ENCODE measurements around the gene PRRX1.

PRRX1 gene

GRCh38 chr1:170720661-170721060 lies 56.7 kb downstream of the PRRX1 start:
- DNase-seq (ENCODE audit: low read depth in 2 of 2): no peak

GRCh38 chr1:170721621-170722020 lies 57.7 kb downstream of the PRRX1 start:
- no peak for DNase-seq (ENCODE audit: low read depth in 2 of 2)

DNA sequence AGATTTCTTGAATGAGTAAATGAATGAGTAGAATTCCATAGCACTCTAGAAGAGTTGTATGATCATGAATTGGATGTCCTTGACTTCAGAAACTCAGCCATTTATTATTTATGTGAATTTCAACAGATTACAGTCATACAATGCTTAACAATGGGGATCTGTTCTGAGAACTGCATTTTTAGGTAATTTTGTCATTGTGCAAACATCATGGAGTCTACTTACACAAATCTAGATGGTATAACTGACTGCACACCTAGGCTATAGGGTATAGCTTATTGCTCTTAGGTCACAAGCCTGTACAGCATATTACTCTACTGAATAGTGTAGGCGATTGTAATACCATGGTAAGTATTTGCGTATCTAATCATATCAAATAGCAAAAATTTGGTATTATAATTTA lies 59.6 kb downstream of the PRRX1 start:
- no peak for DNase-seq (ENCODE audit: low read depth in 2 of 2)

GRCh38 chr1:170725326-170725725 lies 61.4 kb downstream of the PRRX1 start:
- DNase-seq (ENCODE audit: low read depth in 2 of 2): no peak

DNA sequence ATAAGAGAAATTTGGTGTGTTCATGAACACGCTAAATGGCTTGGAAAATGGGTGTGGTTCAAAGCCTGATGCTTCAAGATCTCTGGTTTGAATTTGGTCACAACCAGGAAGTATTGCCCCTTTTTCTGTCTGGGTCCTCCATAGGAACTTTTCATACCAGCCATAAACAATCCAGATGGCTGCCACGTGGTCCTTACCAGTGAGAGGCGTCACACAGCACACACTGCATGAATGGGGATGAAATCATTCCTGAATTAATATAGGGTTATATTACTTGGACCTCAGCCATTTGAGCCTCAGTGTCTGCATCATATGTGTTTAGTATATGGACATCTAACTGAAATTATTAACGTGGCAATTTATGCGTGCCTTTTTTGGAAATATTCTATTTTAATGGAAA lies 64.0 kb downstream of the PRRX1 start:
- no peak for DNase-seq (ENCODE audit: low read depth in 2 of 2)

DNA sequence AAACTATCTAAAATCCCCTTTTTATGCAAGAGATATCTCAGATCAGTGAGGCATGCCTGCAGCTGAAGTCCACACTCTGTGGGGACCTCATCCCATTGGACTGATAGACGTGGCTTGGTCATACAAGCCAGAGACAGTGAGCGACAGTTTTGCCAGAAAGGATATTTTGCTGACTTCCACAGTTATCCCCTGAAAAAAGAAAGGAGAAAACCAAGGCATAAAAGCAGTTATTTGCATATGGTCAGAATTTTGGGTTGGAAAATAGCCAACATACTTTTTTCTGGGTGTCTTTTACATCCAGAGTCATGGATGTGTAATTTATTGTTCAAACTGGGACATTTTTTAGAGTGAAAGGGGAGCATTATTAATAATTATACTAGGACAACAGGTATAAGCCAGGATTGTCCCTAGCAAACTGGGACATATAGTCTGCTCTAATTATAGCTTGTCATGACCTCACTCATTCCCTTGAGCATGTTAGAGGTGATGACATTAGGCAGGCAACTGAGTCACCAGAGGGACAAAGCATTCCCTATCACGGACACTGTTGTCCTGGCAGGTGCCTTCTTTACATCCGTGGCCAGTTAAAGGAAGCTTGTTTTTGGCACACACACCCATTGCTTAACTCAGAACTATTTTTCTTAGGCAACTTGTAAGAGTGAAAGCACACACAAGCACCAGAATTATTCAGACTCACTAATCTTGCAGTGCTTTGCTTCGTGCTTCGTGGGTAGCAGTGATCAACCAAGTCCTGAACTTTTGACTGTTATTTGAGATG lies 65.5 kb downstream of the PRRX1 start:
- no peak for DNase-seq (ENCODE audit: low read depth in 2 of 2)

DNA sequence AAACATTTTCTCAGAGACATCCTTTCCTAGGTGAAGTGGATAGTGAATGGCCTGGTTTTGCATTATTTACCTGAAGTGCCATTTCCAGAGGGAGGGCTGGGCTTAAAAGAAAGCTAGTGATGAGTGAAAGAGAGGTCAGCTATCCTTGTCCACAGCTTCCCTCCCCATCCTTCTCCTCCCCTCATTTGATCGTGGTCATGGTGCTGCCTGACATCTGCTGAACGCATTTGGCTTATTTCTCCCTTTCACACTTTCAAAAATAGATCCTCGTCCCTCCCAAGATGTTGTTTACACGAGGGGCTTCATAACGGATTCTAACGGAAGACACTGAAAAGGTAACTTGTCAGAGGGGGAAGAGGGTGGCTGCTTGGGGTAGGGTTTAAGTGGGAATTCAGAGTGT lies 66.1 kb downstream of the PRRX1 start:
- DNase-seq (ENCODE audit: low read depth in 2 of 2): no peak

DNA sequence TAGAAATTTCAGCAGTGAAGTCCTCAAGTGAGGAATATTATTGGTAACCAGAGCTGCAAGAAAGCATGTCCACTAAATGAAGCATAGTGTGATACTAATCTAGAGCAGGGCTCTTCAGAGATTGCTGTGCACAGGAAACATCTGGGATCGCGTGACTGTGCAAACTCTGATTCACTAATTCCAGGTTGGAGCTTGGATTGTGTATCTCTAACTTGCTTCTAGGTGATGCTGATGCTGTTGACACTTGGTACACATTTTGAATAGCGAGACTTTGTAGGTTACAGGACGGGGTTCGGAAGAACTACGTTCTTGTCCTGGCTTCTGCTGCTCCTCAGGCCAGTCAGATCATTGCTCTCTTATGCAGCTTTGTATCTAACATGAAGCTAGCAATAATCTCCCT lies 66.5 kb downstream of the PRRX1 start:
- no peak for DNase-seq (ENCODE audit: low read depth in 2 of 2)

GRCh38 chr1:170731566-170732251 lies 67.8 kb downstream of the PRRX1 start:
- no peak for DNase-seq (ENCODE audit: low read depth in 2 of 2)

GRCh38 chr1:170732252-170732588 lies 68.3 kb downstream of the PRRX1 start:
- DNase-seq (ENCODE audit: low read depth in 2 of 2): no peak

- no peak for DNase-seq (ENCODE audit: low read depth in 2 of 2)
Measured at GRCh38 chr1:170734412-170735175, 70.7 kb downstream of the PRRX1 start.

DNA sequence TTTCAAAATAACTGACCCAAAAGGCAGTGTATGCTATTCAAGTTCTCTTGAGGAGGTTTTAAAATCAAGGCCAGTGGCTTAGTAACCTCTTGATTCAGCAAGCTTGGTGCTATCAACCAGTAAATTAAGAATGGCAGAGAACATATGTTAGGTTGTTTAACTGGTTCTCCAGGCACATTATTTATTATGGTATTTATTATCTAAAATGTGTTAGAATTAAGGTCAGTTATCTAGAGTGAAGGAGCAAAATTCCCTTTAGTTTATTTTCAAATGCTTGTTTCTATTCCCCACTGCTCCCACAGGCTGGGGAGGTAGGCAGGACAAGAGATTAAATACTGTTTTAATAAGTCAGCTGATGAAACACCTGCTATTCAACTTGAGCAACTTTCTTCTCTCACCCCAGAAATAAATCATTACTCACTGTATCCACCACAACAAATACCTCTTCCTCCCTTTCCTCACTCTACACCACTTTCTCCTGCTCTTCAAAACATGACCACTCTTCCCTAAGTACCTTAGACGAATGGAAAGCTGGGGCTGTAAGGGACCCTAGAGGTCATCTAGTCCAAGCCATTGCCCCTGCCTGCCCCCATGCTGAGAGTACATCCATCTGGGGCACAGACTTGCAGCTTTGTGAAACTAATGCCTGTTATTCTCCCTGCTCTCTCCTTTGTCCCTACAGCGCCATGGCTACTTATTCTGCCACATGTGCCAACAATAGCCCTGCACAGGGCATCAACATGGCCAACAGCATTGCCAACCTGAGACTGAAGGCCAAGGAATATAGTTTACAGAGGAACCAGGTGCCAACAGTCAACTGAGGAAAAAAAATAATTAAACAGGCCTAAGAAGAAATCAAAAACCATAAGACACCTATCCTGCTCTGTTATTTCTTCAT lies 71.7 kb downstream of the PRRX1 start:
- DNase-seq (ENCODE audit: low read depth in 2 of 2): no peak

- DNase-seq (ENCODE audit: low read depth in 2 of 2): no peak
Measured at GRCh38 chr1:170739803-170740202, 75.9 kb downstream of the PRRX1 start.

GRCh38 chr1:170741678-170742077 lies 77.7 kb downstream of the PRRX1 start:
- no peak for DNase-seq (ENCODE audit: low read depth in 2 of 2)

- DNase-seq (ENCODE audit: low read depth in 2 of 2): no peak
Measured at GRCh38 chr1:170742600-170742999, 78.7 kb downstream of the PRRX1 start.

DNA sequence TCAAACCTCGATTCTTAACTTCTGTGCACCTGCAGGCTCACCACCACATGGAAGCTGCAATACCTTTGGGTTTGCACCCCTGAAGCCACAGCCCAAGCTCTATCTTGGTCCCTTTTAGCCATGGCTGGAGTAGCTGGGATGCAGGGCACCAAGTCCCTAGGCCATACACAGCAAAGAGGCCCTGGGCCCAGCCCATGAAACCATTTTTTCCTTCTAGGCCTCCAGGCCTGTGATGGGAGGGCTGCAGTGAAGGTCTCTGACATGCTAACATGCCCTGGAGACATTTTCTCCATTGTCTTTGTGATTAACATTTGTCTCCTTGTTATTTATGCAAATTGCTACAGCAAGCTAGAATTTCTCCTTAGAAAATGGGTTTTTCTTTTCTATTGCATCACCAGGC lies 79.2 kb downstream of the PRRX1 start:
- no peak for DNase-seq (ENCODE audit: low read depth in 2 of 2)

- DNase-seq (ENCODE audit: low read depth in 2 of 2): no peak
Measured at GRCh38 chr1:170749549-170749948, 85.6 kb downstream of the PRRX1 start.

GRCh38 chr1:170749959-170750358 lies 86.0 kb downstream of the PRRX1 start:
- no peak for DNase-seq (ENCODE audit: low read depth in 2 of 2)

DNA sequence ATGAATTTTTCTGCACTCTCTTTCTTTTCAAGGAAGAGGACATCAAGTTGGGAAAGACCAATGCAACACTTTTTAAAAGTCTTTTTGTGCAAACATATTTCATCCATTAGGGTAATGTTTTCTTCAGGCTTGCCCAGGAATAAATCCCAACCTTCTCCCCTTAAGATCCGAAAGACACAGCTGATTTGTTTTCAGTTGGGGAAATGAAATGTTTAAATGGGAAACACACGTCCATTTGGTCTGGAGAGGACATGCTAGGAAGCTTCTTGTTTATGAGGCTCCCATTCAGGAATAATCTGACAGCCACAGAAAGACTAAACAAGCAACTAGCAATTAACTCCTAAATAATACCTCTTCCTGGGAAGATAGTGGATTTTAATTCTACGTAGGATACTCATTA lies 91.9 kb downstream of the PRRX1 start:
- no peak for DNase-seq (ENCODE audit: low read depth in 2 of 2)

DNA sequence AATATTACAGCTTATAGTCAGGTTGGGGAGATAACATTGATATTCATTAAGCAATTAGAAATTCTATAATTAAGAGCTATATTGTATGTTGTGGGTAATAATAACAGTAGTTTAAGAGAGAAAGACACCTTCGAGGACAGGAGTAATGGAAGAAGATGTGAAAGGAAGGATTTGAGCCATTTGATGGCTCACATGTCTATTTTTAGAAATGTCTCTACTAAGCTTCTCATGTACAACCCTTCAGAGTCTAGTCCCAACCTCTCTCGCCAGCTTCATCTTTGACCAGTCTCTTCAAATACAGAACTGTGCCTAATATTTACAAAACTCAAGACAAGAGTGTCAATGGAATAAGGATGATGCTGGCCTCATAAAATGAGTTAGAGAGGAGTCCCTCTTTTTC lies 95.1 kb downstream of the PRRX1 start:
- DNase-seq (ENCODE audit: low read depth in 2 of 2): no peak

DNA sequence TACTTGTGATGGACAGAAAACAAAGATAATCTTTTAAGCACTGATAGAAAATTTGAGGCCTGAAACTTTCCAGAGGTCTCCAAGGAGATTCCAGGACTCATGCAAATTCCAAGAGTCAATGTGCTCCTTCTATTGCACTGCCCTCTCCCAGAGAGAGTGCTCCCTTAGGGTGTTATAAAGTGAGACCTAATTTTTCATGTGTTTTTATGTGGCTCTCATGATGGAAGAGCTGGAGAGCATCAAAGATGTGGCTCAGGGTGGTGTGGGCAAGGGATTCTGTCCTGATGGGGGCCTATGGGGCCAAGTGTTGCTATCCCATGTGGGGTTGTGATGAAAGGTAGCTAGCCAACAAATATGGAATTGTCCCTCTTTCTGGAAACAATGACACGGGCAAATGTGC lies 101.3 kb downstream of the PRRX1 start:
- no peak for DNase-seq (ENCODE audit: low read depth in 2 of 2)
